T-helper 1 cell treated with Interleukin-12 subunit alpha and Interleukin-12 subunit beta and Interleukin-4 antibody, amounts not matched to agents 30 ng/mL and 1 ng/mL, for 36 hours (primary cell): ENCODE results near the gene SAPCD2. TPM values are rescaled to one million over a fixed set of nuclear protein-coding genes. Genes with fewer than 3 reads are reported as not detected.

Source experiments
- intact Hi-C: fragments of 100-400 bp; cut with micrococcal nuclease; formaldehyde crosslinking; loops from one replicate; pipeline ENCODE4 v1.15.1; 2024
- total RNA-seq: library from RNA; stranded (reverse); gene quantifications from 2 replicates; pipeline ENCODE4 v1.2.3, GENCODE V29; 2022

The SAPCD2 gene
- total RNA-seq, 1 donor from 2014 or later: 19.7 TPM

DNA sequence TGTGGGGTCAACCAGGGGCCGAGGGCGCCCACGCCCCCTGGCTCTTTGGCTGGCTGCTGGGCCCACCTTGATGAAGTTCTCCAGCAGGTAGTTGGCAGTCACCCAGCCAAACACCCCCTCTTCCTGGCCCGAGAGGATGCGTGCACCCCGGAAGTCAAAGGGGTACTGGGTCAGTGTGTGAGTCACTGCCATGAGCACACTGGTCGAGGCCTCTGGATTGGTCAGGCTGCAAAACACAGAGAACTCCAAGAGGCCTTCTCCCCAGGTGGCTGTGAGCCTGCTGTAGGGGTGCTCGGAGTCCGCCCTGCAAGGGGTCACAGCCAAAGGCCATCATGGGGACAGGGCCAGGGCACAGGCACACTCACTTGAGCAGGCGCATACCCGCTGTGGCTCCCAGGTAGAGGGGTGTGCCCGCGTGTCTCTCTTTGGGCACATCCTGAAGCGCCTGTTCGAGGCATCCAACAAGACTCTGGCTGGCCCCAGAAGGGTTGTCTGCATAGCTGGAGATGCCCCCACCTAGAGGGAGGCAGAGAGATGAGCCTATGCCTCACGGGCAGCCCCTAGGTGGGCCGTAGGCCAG lies 19.1 kb downstream of the SAPCD2 start:
- intact Hi-C loops: no loop called here

DNA sequence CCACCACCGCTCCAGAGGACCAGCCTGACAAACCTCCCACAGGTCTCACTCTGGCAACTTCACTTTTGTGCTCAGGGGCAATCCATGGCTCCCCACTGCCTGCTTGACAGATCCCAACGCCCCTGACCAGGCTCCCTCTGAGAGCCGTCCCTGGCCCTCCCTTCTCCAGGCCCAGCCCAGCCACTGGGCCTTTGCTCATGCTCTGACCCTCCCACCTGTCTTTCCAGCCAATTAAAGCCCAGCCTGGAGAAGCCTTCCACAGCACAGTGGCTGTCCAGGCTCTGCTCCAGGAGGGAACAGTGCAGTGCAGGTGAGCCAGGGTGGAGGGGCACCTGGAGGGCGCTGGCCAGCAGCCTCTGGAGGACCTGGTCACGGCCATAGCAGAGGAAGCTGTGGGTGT lies 19.8 kb downstream of the SAPCD2 start:
- intact Hi-C loops: no loop called here

DNA sequence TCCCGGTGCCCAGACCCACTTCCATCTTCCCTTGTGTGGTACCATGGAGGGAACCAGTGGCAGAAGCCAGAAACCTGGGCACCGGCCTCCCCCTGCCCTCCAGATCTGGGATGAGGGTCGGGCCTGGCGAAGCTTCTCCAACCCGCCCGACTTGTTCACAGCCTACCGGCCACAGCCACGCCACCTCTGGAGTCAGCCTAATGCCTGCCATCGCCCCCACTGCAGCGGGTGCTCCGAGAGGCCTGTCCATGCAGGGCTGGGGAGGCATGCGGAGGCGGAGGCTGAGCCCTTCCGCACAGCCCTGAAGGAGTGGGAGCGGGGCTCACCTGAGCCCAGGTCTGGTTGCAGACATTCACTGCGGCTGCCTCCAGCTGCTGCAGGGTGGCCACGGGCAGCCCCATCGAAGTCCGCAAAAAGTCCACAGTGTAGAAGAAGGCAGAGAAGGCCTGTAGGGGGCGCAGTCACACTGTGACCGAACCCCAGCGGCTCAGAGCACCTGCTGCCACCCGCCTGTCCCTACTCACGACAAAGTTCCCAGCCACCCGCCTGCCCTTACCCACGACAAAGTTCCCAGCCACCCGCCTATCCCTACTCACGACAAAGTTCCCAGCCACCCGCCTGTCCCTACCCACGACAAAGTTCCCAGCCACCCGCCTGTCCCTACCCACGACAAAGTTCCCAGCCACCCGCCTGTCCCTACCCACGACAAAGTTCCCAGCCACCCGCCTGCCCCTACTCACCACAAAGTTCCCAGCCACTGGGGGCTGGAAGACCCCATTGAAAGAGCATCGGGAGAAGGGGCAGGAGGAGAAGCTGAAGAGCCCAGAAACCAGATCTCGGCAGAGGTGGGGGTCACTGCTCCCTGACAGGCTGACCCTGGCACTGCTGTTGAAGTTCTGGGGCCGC lies 20.6 kb downstream of the SAPCD2 start:
- intact Hi-C loops: loop anchor here (5.0 kb wide), 1 partner anchor 202 kb away; the partner anchor contains the start of gene PHPT1

DNA sequence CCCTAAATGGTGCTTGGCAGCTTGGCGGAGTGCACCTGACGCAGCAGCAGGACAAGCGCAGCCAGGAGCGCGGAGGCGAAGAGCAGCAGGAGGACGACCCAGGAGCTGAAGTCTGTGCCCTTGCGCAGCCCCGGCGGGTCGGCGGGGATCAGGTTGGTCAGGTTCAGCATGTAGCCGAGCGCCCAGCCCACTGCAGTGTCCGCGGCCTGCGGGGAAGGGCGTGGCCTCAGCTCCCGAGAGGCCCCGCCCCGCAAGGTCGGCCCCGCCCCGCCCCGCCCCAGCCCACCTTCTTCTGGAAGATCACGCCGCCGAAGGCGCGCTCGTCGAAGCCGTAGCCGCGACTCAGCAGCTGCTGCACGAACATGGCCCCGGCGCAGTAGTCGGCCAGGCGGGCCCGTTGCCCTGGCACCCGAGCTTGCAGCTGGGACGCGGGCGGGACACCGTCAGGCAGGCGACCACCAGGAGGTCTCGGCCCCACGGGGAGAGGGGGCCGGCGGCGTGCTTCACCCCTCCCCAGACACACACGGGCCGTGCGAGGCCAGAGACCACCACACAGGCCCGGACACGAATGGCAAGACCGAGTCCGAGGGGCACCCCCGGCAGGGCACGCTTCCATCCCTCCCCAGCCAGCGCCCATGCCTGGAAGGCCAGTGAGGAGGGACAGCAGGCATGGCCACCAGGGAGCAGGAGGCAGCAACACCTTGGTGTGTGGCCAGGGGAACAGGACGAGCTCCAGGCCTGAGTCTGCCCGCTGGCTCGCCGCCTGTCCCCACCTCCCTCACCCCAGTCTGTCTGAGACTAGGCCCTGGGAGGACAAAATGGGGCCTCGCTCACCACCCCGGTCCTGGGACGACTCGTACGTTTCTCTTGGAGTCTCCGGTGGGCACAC lies 21.5 kb downstream of the SAPCD2 start:
- intact Hi-C loops: loop anchor here (5.0 kb wide), 1 partner anchor 202 kb away; the partner anchor contains the start of gene PHPT1

DNA sequence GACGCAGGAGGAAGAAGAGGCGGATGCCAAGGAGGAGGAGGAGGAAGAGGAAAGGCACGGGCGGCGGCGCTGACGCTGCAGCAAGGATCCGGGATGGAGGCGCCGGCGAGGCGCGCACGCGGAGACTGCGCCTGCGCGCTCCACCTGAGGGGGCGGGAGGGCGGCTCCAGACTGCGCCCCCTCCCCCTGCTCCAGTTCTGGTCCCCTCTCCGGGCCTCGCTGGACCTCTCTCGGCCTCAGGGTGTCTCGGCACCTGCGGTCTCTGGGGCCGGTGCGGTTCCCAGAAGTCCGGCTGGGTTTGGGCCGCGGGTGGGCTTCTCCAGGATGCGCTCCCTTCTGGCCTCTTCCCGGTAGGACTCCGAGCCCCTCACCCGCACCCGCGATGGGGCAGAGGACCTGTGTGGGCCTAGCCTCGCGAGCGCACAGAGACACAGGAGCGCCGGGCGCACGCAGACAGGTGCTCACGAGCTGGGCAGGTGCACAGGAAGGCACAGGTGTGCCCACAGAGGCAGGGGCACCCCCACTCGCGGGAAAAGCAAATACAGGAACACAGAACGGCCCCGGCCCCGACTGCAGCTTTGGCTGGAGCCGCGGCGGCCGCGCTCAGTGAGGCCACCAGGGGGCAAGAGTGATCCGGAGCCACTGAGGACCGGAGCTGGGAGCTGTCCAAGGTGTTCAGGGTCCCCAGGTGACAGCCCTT lies 24.1 kb downstream of the SAPCD2 start, which contains the start of gene NPDC1:
TSS of gene NPDC1 (minus strand) at position 90 of the 700 bp plus-strand sequence. CDS start 188 bp downstream, outside the sequence.
- intact Hi-C loops: loop anchor here (1.0 to 5.0 kb wide), 4 partner anchors 11 to 199 kb away; partner anchors contain the start of genes PHPT1 and RNF224

DNA sequence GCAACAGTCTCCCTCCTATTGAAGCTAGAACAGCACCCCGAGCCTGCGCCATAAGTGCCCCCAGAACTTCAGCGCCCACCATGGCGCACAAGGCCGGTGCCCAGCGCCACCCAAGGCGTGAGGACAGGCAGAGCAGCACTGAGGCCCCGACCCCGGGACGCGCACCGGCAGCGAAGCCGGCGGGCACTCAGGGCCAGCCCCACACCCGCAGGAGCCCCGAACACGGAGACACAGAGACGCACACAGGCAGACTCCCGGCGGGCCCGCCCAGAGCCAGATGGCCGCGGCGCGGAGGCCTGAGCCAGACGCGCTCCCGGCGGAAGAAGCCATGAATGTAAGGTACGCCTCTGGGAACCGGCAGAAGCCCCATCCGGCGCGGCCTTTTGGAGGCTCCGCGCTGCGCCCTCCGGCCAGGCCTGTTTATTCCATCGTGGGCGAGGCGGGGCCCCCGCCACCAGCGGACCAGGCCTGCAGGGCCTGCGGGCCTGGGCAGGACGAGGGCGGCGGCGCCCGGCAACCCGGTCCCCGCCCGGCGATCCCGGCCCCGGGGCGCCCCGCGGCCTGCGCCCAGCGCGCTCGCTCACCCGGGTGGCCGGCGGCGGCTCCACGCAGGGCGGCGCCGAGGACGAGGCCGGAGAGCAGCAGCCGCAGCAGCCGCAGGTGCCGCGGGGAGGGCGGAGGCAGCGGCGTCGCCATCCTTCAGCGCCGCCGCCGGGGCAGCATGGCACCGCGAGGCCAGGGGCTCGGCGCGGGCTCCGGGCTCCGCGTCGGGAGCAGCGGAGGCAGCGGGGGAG lies 24.9 kb downstream of the SAPCD2 start:
- intact Hi-C loops: loop anchor here (1.0 to 5.0 kb wide), 4 partner anchors 10 to 198 kb away; partner anchors contain the start of genes PHPT1 and RNF224

DNA sequence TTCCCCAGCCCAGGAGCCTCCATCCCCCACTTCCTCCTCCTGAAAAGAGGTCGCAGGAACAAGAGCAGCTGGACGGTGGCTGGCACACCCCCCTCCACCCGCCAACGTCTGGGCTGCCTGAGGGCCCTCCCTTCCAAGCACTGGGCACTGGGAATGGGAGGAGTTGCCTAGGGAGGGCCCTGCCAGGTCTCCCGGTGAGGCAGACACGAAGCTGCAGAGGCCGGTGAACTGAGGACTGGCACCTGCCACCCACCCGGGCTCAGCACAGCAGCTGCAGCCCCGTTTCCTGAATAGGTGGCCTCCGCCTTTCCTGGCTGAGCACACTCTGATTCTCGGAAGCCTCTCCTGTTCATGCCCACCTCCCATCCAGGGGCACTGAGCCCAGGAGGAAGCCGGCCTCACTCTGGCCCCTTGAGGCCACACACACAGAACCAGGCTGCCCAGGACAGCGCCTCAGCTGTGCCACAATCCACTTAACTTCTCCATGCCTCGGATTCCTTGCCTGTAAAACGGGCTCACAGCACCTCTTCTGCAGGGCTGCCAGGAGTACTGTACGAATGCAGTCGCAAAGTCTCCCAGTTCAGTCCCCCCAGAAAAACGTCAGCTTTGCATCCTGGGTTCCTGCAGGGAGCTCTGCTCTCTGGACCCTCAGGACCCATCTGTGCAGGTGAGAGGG lies 25.7 kb downstream of the SAPCD2 start:
- intact Hi-C loops: loop anchor here (5.0 kb wide), 1 partner anchor 197 kb away; the partner anchor contains the start of gene PHPT1

DNA sequence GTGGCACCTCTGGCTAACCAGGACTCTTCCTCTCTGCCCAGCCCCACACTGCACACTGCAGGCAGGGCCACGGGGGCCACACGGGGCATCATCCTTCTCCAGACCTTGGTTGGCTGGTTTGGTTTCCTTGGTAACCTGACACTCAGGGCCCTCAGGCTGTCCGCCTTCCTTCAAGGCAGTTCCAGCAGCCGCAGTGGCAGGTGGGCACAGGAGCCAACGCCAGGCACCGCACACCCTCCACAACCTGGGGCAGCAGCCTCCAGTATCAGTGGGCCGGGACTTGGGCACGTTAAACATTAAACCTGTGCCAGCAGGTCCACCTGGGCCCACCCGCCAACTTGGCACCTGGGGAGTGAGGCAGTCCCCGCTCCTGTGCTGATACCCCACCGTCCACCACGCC lies 26.3 kb downstream of the SAPCD2 start:
- intact Hi-C loops: no loop called here

DNA sequence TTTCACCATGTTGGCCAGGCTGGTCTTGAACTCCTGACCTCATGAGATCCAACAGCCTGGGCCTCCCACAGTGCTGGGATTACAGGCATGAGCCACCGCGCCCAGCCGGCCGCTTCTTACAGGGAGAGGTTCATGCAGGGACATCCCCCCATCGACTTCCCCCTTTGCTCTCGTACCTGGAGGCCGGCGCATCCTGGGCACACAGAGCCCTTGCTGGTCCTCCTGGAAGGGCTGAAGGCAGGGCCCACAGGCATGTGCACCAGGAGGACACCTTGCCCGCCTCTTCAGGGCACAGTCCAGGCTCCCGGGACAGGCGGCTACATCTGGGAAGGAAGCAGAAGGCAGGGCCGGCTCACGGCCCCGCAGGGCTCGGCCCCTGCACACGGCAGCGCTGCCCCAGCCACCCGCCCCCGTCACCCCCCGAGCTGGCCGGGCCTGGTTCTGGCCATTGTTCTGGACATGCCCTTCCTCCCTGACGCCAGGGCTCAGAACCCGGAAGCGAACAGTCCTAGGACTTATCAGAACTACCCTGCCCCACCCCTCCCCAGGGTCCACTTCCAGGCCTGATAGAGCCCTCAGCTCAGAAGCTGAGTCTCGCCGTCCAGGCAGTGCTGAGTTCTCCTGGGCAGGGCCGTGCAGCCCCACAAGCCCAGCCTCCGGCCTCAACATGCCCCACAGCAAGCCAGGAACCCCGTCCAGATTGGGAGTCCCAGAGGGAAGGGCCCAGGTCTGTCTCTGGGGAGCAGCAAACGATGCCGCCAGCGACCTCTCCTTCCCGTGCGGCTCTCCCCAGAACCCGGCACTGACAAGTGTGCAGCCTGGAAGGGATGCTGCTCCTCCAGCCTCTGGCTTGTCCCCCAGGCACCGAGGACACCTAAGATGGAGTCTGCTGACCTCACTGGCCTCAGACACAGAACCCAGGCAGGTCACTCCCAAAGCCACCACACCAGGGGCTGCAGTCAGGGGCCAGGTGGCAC lies 27.3 kb downstream of the SAPCD2 start:
- intact Hi-C loops: no loop called here

DNA sequence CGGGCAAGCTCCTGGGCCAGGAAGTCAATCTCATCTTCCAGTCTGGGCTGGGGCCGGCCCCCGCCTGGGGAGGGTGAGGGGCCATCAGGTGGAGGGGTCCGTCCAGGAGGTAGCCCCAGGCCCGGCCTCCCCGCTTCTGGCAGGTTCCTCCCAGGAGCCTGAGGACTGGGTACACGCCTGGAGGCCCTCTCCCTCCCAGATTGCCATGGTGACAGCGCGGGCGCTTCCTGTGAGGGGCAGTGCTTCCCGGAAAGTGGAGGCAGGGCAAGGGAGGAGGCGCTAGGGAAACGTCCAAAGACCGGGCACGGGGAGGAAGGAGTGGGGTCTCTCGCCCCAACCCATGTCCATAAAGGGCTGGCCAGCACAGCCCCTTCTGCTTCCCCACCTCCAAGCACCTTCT lies 29.2 kb downstream of the SAPCD2 start:
- intact Hi-C loops: no loop called here

DNA sequence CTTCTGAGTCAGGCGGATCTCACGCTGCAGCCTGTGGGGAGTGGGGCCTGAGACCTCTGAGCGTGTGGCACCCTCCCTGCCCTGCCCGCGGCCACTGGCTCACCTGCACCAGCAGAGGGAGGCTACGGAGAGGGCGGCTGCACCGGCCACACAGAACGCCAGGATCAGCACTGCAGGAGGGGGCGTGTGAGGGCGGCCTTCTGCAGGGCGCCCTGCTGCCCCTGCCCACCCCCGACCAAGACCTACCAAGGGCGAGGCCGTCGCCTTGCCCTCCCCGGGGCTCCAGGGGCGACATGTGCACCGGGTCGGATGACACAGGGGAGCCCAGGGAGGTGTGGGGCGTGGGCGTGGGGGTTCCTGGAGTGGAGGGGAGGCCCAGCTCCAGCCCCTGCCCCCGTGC lies 29.8 kb downstream of the SAPCD2 start:
- intact Hi-C loops: no loop called here

DNA sequence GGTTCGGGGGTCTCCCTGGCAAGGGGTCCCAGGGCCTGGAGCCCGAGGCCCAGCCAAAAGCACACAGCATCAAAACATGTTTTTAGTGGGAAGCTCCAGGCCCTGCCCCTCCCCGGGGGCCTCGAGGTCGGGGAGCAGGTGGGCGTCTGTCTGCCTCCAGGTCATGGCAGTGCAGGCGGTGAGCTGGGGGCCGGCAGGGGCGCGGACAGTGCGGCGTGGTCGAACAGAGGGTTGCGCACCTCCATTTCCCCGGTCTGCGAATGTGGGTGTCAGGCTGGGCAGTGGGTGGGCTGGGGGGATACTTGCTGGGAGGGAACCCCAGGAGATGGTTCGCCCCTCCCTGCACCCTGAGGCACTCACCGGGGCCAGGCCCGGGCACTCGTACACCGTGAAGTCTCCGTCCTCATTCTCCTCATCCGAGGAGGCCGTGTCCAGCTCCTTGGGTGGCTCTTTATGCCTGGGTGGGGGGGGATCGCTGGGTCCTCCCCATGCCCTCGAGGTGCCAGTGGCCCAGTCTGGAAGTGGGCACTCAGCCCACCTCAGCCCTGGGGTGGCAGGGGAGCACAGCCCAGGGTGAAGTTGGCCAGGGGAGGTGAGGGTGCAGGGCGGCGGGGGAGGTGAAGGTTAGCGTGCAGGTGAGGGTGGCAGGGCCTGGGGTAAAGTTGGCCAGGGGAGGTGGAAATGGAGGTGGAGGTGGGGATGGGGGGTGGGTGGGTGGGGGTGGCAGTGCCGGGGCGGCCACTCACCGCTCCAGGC lies 30.6 kb downstream of the SAPCD2 start:
- intact Hi-C loops: no loop called here

DNA sequence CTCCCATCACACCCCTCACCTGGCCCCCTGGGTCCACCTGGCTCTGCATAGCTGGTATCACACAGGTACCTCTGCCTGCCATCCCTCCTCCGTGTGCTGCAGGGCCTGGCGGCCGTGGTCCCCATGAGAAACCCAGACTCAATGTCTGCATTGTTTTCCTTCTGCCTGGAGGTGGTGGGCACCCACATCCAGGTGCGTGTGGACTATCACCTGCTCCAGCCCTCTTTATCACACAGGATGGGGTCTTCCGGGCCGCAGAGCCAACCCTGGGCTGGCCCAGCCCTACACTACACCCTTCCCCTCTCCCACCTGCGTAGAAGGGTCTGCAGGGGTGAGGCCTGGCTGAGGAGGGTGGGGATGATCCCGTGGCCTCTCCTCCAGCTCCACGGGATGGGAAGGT lies 31.4 kb downstream of the SAPCD2 start:
- intact Hi-C loops: no loop called here

DNA sequence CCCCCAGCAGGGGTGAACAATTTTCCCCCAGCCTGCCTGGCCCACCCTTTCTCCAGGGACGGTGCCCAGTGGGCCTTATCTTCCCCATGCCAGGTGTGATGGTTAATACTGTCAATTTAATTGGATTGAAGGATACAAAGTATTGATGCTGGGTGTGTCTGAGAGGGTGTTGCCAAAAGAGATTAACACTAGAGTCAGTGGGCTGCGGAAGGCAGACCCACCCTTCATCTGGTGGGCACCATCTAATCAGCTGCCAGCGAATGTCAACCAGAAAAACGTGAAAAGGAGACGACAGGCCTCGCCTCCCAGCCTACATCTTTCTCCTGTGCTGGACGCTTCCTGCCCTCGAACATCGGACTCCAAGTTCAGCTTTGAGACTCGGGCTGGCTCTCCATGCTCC lies 32.9 kb downstream of the SAPCD2 start:
- intact Hi-C loops: no loop called here

DNA sequence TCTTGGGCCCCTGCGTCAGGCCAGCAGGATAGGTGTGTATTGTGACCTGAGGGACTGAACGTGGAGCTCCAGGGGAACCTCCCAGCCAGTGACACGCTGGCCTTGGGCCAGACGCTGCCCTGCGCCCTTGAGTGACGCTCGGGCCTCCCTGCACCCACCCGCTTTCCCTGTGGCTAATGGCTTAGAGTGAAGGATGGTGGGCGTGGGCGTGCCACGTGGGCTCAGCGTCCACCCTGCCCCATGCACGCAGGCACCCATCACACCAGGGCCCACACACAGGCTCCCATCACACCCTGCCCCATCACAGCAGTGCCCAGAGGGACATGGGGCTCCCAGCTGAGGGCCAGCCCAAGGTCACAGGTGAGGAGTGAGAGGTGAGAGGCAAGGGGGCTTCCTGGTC lies 33.3 kb downstream of the SAPCD2 start:
- intact Hi-C loops: no loop called here

DNA sequence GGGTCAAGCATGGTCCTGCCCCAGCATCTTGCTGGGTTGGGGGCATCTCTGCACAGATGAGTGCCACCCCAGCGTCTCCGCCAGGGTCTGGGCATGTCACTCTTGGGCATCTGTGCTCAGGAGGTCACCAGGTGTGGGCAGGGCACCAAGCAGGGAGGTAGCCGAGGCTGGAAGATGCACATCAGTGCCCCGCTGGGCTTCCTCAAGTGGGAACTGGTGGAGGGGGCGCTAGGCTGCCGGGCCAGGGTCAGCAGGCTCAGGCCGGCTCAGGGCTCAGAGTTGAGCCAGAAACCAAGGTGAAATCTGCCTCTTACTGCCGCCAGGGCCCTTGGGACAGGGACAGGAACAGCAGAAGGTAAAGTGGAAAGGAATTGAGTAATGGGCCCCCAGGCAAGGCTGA lies 34.4 kb downstream of the SAPCD2 start:
- intact Hi-C loops: loop anchor here (1.0 to 2.0 kb wide), 9 partner anchors 10 to 249 kb away; partner anchors contain the start of genes AJM1, FBXW5, MAN1B1 and NPDC1

DNA sequence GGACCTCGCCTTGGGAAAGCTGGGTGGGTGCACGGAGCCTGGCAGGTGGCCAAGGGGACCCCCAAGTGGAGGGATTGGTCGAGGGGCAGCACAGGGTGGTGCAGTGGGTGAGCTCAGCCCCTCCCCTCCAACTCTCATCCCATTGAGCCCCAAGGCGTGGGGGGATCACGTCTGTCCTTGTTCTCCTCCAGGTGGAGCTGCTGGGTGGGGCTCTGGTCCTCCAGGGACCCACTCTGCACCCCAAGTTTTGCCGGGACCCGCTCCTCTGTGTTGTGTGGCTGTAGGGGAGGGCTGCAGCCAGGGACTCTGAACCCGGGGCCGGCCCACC lies 34.9 kb downstream of the SAPCD2 start:
- intact Hi-C loops: loop anchor here (1.0 to 2.0 kb wide), 9 partner anchors 11 to 248 kb away; partner anchors contain the start of genes AJM1, FBXW5, MAN1B1 and NPDC1
